ENCODE results near the gene WDR45. TPM values are rescaled to one million over a fixed set of nuclear protein-coding genes. Genes with fewer than 3 reads are reported as not detected.
A peak's percentile ranks its signal among the peaks of the same experiment; 100 is the strongest.

Gene WDR45
- total RNA-seq, 2 experiments from 2014 or later: 29.1 to 29.4 TPM

DNA sequence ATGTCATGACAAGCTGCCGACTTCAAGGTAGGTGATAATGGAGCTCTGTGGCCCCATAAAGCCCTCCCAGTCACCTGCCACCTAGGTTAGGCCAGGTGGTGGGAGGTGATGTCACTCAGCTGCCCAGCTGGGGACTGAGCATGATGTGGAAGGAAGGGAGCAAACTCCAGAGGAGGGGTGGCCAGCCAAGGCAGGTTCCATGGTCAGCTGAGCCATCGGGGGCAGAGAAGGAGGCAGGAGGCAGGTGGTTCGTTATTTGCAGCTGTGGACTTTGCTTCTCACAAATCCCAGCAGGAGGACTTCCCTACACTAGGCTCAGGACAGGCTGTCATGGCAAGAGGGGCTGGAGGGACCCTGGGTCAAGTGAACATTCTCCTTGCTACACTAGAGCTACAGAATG is 18.8 kb downstream of the WDR45 start:
- ChIA-PET CTCF (no interaction called here), POLR2A (no interaction called here)
- Mint-ChIP-seq H3K9me3 (ENCODE audit: insufficient read depth) (no peaks in the 10 kb centered on the region), H3K4me3 (no peak overlapping the region), H3K27ac (no peak overlapping the region), H3K36me3 (ENCODE audit: low read depth) (peaks cover 3% of the 10 kb centered on the region), H3K27me3 (ENCODE audit: low read depth) (no peaks in the 10 kb centered on the region), H3K4me1 (ENCODE audit: low read depth) (peaks cover 3% of the 10 kb centered on the region)
- DNase-seq (no peak), ATAC-seq (no peak)

DNA sequence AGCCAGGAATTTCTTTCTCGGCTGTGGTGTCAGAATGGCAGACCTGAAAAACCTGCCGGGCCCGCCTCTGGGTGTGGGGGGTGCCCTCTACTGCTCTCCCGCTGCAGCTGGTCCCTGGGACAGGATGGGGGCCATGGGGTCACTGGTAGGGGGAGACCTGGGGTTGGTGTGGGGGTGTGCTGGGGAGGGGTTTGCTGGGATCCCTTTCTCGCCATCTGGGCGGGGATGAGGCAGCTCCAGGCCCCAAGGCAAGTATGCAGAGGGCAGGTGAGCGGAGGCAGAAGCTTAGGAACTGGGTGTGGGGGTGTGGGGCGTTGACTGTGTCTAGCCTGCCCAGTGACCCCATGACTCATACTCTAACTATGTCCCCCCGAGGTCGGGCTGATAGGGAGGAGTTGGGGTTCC is 20.0 kb downstream of the WDR45 start:
- Mint-ChIP-seq H3K4me1 (ENCODE audit: low read depth) (peaks cover 12% of the 10 kb centered on the region), H3K27me3 (ENCODE audit: low read depth) (no peaks in the 10 kb centered on the region), H3K36me3 (ENCODE audit: low read depth) (peaks cover 3% of the 10 kb centered on the region), H3K4me3 (no peak overlapping the region), H3K9me3 (ENCODE audit: insufficient read depth) (no peaks in the 10 kb centered on the region), H3K27ac (no peak overlapping the region)
- no peak for DNase-seq
- ChIA-PET CTCF (no interaction called here), POLR2A (no interaction called here)
- no peak for ATAC-seq

DNA sequence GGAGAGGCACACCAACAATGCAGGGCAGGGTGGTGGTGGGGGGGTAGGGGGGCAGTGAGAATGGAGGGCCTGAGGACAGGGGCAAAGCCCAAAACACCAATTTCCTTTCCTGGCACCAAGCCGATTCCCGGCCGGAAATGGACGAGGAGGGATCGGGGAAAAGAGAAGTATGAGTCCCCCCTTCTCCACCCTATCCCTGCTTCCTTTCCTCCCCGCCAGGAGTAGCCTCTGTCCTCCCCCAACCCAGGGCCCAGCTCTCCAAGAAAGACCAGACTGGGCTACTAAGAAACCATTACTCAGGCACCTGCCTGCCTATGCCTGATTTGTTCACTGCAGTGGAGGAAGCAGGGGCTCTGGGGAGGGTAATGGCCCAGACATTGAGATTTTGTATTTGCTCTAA is 20.5 kb downstream of the WDR45 start:
- CTCF ChIA-PET: no interaction called here
- Mint-ChIP-seq H3K9me3 (ENCODE audit: insufficient read depth) (no peaks in the 10 kb centered on the region), H3K4me1 (ENCODE audit: low read depth) (peaks cover 17% of the 10 kb centered on the region), H3K36me3 (ENCODE audit: low read depth) (peaks cover 4% of the 10 kb centered on the region), H3K27me3 (ENCODE audit: low read depth) (no peaks in the 10 kb centered on the region), H3K4me3 (no peak overlapping the region), H3K27ac (no peak overlapping the region)
- POLR2A ChIA-PET: no interaction called here
- no peak for ATAC-seq
- DNase-seq: no peak

DNA sequence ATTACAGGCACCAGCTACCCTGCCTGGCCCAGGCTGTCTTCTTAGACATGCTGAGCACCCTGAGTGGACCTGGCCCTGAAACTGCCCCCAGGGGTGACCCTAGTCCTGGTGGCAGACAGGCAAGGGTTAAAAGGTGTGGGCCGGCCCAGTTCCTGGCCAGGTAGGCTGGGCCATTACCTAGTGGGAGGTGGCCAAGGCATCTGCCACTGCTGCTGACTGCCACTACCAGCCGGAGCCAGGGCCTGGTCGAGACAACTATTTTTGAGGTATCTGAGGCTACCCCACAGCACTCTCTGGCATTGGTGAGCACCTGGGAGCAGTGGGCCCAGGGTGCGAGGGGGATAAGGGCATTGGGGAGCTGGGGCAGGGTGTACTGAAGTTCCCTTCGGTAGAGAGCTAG is 20.9 kb downstream of the WDR45 start, which contains the start of gene CCDC120:
Gene CCDC120, plus strand, starts transcription at position 206 of the 400 bp plus-strand sequence. CDS start 3,043 bp downstream, outside the sequence.
- Mint-ChIP-seq H3K27me3 (ENCODE audit: low read depth) (no peaks in the 10 kb centered on the region), H3K27ac (no peak within 1 kb of the TSS), H3K4me1 (ENCODE audit: low read depth) (peaks cover 21% of the 10 kb centered on the region), H3K4me3 (no peak within 1 kb of the TSS), H3K9me3 (ENCODE audit: insufficient read depth) (no peaks in the 10 kb centered on the region), H3K36me3 (ENCODE audit: low read depth) (peaks cover 7% of the 10 kb centered on the region)
- ChIA-PET CTCF (no interaction called here), POLR2A (no interaction called here)
- no peak for DNase-seq
- ATAC-seq: no peak

DNA sequence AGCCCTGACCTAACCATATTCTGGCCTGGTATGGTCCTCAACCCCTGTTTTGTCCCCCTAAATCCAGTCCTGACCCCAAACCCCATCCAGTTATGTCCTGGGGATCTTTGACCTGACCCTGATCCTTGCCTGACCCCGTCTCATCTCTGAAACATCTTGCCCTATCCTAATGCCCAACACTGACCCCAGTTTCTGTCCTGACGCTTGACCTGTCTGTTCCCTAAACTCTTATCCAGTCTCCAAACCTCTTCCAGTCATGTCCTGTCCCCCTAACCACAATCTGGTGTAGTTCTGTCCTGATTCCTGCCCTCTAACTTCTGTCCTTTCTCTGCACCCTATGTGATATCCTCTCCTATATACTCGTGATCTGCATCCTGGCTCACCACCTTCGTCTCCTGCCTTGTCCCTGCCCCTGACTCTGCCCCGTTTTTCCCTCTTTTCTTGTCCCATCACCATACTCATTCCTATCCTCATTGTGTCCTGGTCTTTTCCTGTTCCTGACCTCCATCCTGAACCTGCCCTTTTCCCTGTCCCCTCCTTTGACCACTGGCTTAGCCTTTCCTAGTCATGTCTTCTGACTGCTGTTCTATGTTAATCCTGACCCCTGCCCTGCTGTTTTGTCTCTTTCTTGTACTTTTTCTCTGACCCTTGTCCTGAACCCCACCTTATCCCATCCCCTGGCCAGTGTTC is 25.5 kb downstream of the WDR45 start:
- H3K27ac Mint-ChIP-seq: peak overlapping the region; percentile 92
- H3K4me3 Mint-ChIP-seq: peak overlapping the region; percentile 78
- ChIA-PET POLR2A (no interaction called here), CTCF (no interaction called here)
- peaks cover 31% of the 10 kb centered on the region for H3K4me1 Mint-ChIP-seq (ENCODE audit: low read depth)
- H3K9me3 Mint-ChIP-seq (ENCODE audit: insufficient read depth): no peaks in the 10 kb centered on the region
- DNase-seq (no peak), ATAC-seq (no peak)
- H3K36me3 Mint-ChIP-seq (ENCODE audit: low read depth): peaks cover 3% of the 10 kb centered on the region
- H3K27me3 Mint-ChIP-seq (ENCODE audit: low read depth): no peaks in the 10 kb centered on the region

DNA sequence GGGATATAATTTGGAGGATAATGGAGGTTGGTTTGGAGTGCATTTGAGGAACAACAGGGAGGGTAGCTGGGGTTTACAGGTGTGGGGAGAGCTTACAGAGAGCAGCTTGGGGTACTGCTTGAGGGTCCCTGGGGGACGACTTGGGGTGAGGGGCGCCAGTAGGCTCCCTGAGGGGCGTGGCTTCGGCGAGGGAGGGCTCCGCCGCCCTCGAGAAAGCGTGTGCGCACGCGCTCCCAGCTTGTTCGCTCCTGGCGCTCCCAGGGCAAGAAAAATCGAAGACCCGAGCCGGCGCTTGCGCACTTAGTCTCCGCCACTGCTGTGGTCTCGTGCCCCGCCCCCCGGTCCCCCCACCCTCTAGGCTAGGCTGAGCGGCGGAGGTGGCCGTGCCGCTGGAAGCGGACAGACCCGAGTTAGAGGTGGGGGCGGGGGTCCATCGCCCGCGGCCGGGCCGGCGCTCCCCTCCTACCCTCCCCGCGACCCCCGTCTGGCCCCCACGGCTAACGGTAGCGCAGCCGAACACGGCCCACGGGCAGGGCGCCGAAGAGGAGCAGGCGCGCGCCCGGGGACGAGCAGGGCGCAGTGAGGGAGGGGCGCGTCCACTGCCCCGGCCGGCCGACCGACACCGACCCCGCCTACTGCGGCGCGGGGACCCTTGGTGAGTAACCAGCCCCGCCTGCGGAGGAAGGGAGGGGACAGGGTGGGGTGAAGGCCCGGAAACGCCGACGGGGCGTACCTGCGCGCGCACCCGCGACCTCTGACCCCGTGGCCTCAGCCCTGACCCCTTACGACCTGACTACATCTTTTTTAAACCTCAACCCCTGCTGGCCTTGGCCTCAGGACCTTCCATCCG is 26.2 kb downstream of the WDR45 start:
- Mint-ChIP-seq H3K27me3 (ENCODE audit: low read depth) (no peaks in the 10 kb centered on the region), H3K36me3 (ENCODE audit: low read depth) (peaks cover 3% of the 10 kb centered on the region), H3K4me3 (peak overlapping the region; percentile 78), H3K27ac (peak overlapping the region; percentile 92), H3K4me1 (ENCODE audit: low read depth) (peaks cover 31% of the 10 kb centered on the region), H3K9me3 (ENCODE audit: insufficient read depth) (no peaks in the 10 kb centered on the region)
- POLR2A ChIA-PET: no interaction called here
- CTCF ChIA-PET: interaction anchor here (1.0 kb wide), 1 partner anchor 9 kb away, joined by 5 read pairs; no protein-coding TSS in a partner anchor
- DNase-seq (peak; percentile 64), ATAC-seq (peak; percentile 80)

DNA sequence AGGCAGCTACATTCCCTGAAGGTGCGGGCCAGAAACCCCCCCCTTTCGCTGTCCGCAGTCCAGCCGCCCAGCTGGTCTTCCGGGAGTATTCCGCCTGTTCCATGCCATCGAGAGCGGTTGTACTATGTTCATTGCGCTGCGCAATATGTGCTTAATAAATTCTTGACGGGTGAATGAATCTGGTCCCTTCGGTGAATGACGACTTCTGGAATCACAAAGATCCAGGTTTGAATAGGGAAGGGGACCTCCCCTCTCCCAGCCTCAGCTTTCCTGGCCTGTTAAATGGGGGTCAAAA is 35.8 kb downstream of the WDR45 start:
- H3K27me3 Mint-ChIP-seq (ENCODE audit: low read depth): no peaks in the 10 kb centered on the region
- POLR2A ChIA-PET: interaction anchor here (1.6 kb wide), 1 partner anchor 84 kb away, joined by 4 read pairs; no protein-coding TSS in a partner anchor
- DNase-seq: no peak
- CTCF ChIA-PET: interaction anchor here (1.0 to 2.0 kb wide), 9 partner anchors 9 to 396 kb away, joined by 3 to 9 read pairs (median 4); partner anchors contain the start of genes GRIPAP1 and KCND1
- H3K4me3 Mint-ChIP-seq: peak overlapping the region; percentile 87
- H3K36me3 Mint-ChIP-seq (ENCODE audit: low read depth): peaks cover 8% of the 10 kb centered on the region
- H3K4me1 Mint-ChIP-seq (ENCODE audit: low read depth): peaks cover 35% of the 10 kb centered on the region
- peak overlapping the region; percentile 87 for H3K27ac Mint-ChIP-seq
- ATAC-seq: no peak
- H3K9me3 Mint-ChIP-seq (ENCODE audit: insufficient read depth): no peaks in the 10 kb centered on the region

DNA sequence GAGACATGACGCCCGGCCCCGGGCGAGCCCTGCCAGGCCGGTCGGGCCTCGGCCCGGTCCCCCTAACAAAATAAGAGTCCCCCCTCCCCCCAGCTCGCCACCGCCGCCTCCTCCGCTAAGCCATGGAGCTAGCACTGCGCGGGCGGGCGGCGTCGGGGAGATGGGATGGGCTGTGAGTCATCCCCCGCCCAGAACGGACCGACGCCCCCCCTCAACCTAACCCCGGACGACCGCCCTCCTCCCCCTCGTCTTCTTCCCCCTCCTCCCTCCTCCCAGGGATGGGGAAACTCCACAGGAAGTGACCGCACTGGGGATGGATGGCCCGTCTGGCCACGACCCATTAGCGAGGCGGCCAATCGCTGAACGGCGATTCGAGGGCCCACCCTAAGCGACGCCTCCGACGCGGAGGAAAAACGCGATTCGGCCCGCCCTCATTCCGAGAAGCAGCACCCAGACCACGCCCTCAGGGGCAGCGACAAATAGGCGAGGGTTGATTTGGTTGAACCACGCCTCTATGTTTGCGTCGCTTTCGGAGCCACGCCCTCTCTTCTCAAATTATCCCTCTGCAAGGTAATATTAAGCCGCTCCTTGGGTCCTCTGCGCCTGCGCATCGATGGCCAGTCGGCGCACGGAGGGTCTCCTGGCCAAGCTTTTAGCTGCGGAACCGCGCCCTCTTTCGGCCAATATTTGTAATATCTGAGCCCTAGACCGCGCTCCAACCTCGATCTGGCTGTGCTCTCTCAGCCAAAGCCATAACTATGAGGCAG is 36.3 kb downstream of the WDR45 start, which contains the start of gene TFE3:
Gene TFE3, minus strand, starts transcription at position 138 of the 767 bp plus-strand sequence. Its CDS starts 131 bp downstream, at position 7.
- Mint-ChIP-seq H3K36me3 (ENCODE audit: low read depth) (peaks cover 13% of the 10 kb centered on the region), H3K27me3 (ENCODE audit: low read depth) (no peaks in the 10 kb centered on the region), H3K27ac (peak within 1 kb of the TSS; percentile 87), H3K4me1 (ENCODE audit: low read depth) (peaks cover 36% of the 10 kb centered on the region), H3K4me3 (peak within 1 kb of the TSS; percentile 87), H3K9me3 (ENCODE audit: insufficient read depth) (no peaks in the 10 kb centered on the region)
- peak; percentile 97 for DNase-seq
- POLR2A ChIA-PET: interaction anchor here (0.6 to 3.2 kb wide), 5 partner anchors 41 to 124 kb away, joined by 3 to 10 read pairs (median 3); partner anchors contain the start of gene GRIPAP1
- CTCF ChIA-PET: interaction anchor here (1.0 to 2.0 kb wide), 10 partner anchors 10 to 395 kb away, joined by 3 to 9 read pairs (median 4); partner anchors contain the start of genes GRIPAP1 and KCND1
- peak; percentile 93 for ATAC-seq

DNA sequence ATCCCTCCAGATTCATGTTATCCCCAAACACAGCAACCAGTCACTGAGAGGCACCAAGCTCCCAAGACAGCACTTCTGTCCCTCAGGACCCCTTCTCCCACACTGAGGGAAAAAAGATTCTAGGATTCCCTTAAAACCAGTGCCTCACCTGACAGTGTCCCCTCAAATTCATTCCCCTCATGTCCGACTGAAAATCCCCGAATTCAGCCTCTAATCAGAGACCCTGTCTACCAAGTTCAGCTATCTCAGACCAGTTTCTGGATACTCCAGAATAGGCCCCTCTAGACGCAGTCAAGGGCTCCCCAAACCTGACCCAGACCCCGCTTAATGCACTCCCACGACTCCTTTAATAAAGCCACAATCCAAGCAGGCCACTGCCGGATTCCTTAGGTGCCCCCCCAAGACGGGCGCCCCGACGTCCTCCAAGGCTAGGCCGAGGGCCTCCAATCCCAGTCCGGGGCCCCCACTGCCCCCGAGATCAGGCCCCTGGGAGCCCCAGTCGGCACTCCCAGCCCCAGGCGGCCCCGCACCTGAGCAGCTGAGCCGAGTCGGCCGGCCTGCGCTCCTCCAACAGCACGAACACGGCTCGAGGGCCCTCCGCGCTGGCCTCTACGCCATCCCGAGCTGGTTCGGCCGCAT is 37.0 kb downstream of the WDR45 start:
- POLR2A ChIA-PET: interaction anchor here (0.6 to 3.2 kb wide), 6 partner anchors 40 to 123 kb away, joined by 3 to 10 read pairs (median 3); partner anchors contain the start of gene GRIPAP1
- no peaks in the 10 kb centered on the region for H3K9me3 Mint-ChIP-seq (ENCODE audit: insufficient read depth)
- DNase-seq (no peak), ATAC-seq (peak; percentile 12)
- H3K4me3 Mint-ChIP-seq: peak overlapping the region; percentile 87
- no peaks in the 10 kb centered on the region for H3K27me3 Mint-ChIP-seq (ENCODE audit: low read depth)
- CTCF ChIA-PET: interaction anchor here (1.0 to 2.0 kb wide), 4 partner anchors 71 to 121 kb away, joined by 3 to 9 read pairs (median 6); partner anchors contain the start of genes KCND1 and OTUD5
- H3K27ac Mint-ChIP-seq: peak overlapping the region; percentile 87
- peaks cover 16% of the 10 kb centered on the region for H3K36me3 Mint-ChIP-seq (ENCODE audit: low read depth)
- H3K4me1 Mint-ChIP-seq (ENCODE audit: low read depth): peaks cover 36% of the 10 kb centered on the region

DNA sequence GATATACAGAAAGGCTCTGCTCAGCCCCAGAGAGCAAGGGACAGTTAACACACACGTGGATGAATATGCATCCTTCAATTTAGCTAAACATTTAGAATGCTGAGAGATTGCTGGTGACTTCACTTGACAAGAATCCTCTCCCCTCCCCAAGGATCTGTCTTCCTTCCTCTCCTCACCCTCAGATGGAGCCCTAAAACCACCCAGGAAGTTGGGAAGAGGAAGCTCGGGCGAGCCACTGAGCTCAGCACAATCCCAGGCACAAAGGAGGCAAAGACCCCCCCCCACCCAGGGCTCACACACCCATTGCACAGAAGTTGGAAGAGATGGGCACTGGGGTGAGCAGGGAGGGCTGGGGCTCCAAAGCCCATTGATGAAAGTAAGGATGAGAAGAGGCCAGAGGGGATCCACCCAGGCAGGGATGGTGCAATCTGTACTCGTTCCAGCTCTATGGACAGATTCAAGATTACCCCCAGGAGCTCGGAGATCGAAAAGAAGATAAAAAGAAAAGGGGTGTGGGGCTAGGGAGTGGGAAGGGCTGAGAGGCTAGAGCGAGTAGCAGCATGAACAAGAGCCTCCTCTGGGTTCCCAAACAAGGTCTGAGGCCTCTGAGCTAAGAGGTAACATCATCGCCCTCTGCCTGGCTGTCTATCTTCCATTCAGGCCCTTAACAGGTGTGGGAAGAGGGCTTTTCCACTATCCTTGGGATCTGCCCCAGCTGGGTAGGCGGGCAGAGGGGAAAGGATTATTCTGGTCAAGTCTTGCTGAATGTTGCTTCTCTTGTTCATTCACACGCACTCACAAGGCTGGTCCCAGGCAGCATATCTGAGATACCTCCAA is 37.7 kb downstream of the WDR45 start:
- DNase-seq (peak; percentile 25), ATAC-seq (no peak)
- Mint-ChIP-seq H3K27me3 (ENCODE audit: low read depth) (no peaks in the 10 kb centered on the region), H3K4me1 (ENCODE audit: low read depth) (peaks cover 36% of the 10 kb centered on the region), H3K27ac (peak overlapping the region; percentile 87), H3K9me3 (ENCODE audit: insufficient read depth) (no peaks in the 10 kb centered on the region), H3K36me3 (ENCODE audit: low read depth) (peaks cover 18% of the 10 kb centered on the region), H3K4me3 (peak overlapping the region; percentile 87)
- CTCF ChIA-PET: interaction anchor here (0.8 to 1.4 kb wide), 2 partner anchors 69 to 84 kb away, joined by 4 to 6 read pairs; partner anchors contain the start of gene OTUD5
- POLR2A ChIA-PET: interaction anchor here (0.8 to 3.2 kb wide), 3 partner anchors 39 to 101 kb away, joined by 3 to 10 read pairs (median 3); partner anchors contain the start of genes GRIPAP1 and OTUD5
